Measurements from ENCODE around the gene C14orf180. TPM values are rescaled to one million over a fixed set of nuclear protein-coding genes. Genes with fewer than 3 reads are reported as not detected.

The C14orf180 gene
- total and polyA plus RNA-seq, 10 of the 15 experiments (the other 5 are each of a cell fraction or from before 2014, with no cell fraction given), result not detected

DNA sequence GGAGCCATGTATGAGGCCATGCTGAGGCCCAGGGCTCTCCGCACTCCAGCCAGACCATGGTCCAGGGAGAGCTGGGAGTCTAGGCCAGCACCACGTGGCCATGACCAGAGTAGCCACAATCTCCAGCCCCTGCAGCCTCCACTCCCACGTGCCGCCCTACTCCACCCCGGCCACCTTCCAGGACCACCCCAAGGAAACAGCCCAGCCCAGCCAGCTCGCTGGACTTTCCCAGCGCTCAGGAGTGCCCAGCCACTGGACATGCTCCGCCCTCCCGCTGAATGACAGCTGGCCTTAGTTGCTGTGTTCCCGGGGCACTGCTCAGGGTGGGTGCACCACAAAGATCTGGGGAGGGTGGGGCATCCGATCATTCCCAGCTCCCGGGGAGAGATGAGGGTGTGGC, 2.1 kb upstream of the C14orf180 start:
- CTCF ChIA-PET, result no interaction called here
- FAIRE-seq, result no peak

More for the DNA sequence above, 2.1 kb upstream of the C14orf180 start:
- intact Hi-C loops (cut with micrococcal nuclease; ENCODE audit: unreplicated experiment), result no loop called here
- no peak overlapping the region for H3K9ac ChIP-seq (ENCODE audit: control insufficient read depth, insufficient read depth, low read length)
- RAD21 ChIA-PET (ENCODE audit: unreplicated experiment), result no interaction called here
- no peak overlapping the region for H2AFZ ChIP-seq (ENCODE audit: control insufficient read depth, low read depth, low read length)
- no peak overlapping the region for H3K4me3 ChIP-seq
- H3K4me1 ChIP-seq (ENCODE audit: control insufficient read depth, insufficient read depth, low read length), result no peaks in the 10 kb centered on the region
- DNase-seq (ENCODE audit: low read depth, low spot score) (no peak), ATAC-seq (no peak)
- no peak for TF ChIP-seq ZSCAN29 (IDR thresholded peaks at IDR 0.05)
- no peak for TF ChIP-seq FOS (IDR thresholded peaks at IDR 0.05; ENCODE audit: borderline replicate concordance, extremely low read depth, insufficient read length)
- TF ChIP-seq EP300 (IDR thresholded peaks at IDR 0.05; ENCODE audit: borderline replicate concordance in 1 of 2, control insufficient read depth in 1 of 2, low read depth in 2 of 2, low read length in 2 of 2), result no peak
- no peak for TF ChIP-seq SUPT20H (IDR thresholded peaks at IDR 0.05; ENCODE audit: borderline replicate concordance, control insufficient read depth, low read depth, low read length)
- TF ChIP-seq BRCA1 (IDR thresholded peaks at IDR 0.05; ENCODE audit: low read depth, low read length), result no peak
- TF ChIP-seq RFX5 (IDR thresholded peaks at IDR 0.05; ENCODE audit: low read depth, low read length), result no peak
- TF ChIP-seq TAF1 (IDR thresholded peaks at IDR 0.05; ENCODE audit: borderline replicate concordance, low read depth, low read length), result no peak
- no peak for TF ChIP-seq ZNF207 (IDR thresholded peaks at IDR 0.05; ENCODE audit: borderline replicate concordance)
- TF ChIP-seq CHD4 (IDR thresholded peaks at IDR 0.05), result no peak
- no peak for TF ChIP-seq SMC3 (IDR thresholded peaks at IDR 0.05; ENCODE audit: borderline replicate concordance, low read length)
- TF ChIP-seq, protein P1, sequence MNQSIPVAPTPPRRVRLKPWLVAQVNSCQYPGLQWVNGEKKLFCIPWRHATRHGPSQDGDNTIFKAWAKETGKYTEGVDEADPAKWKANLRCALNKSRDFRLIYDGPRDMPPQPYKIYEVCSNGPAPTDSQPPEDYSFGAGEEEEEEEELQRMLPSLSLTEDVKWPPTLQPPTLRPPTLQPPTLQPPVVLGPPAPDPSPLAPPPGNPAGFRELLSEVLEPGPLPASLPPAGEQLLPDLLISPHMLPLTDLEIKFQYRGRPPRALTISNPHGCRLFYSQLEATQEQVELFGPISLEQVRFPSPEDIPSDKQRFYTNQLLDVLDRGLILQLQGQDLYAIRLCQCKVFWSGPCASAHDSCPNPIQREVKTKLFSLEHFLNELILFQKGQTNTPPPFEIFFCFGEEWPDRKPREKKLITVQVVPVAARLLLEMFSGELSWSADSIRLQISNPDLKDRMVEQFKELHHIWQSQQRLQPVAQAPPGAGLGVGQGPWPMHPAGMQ (IDR thresholded peaks at IDR 0.05; ENCODE audit: borderline replicate concordance), result no peak
- TF ChIP-seq NFIC (IDR thresholded peaks at IDR 0.05; ENCODE audit: low read depth, low read length), result no peak
- no peak for TF ChIP-seq RAD21 (IDR thresholded peaks at IDR 0.05; ENCODE audit: insufficient read depth, low read depth, low read length)
- TF ChIP-seq BCL11A (IDR thresholded peaks at IDR 0.05; ENCODE audit: low read depth, low read length), result no peak
- no peak for TF ChIP-seq STAT3 (IDR thresholded peaks at IDR 0.05; ENCODE audit: low read depth, low read length)
- TF ChIP-seq, protein P2, sequence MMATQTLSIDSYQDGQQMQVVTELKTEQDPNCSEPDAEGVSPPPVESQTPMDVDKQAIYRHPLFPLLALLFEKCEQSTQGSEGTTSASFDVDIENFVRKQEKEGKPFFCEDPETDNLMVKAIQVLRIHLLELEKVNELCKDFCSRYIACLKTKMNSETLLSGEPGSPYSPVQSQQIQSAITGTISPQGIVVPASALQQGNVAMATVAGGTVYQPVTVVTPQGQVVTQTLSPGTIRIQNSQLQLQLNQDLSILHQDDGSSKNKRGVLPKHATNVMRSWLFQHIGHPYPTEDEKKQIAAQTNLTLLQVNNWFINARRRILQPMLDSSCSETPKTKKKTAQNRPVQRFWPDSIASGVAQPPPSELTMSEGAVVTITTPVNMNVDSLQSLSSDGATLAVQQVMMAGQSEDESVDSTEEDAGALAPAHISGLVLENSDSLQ (IDR thresholded peaks at IDR 0.05), result no peak
- no peak for TF ChIP-seq BACH1 (IDR thresholded peaks at IDR 0.05; ENCODE audit: borderline replicate concordance)
- TF ChIP-seq STAT1 (conservative IDR thresholded peaks at IDR 0.05), result no peak
- TF ChIP-seq POLR2A (IDR thresholded peaks at IDR 0.05; ENCODE audit: low read depth, low read length), result no peak
- H3K36me3 ChIP-seq (ENCODE audit: control insufficient read depth in 2 of 2, insufficient read depth in 2 of 2, low read length in 1 of 2), result no peaks in the 10 kb centered on the region
- H3K79me2 ChIP-seq (ENCODE audit: control insufficient read depth, insufficient read depth, low read length), result no peaks in the 10 kb centered on the region
- SMC1A ChIA-PET (ENCODE audit: uncharacterized antibody, unreplicated experiment), result no interaction called here
- H3K27me3 ChIP-seq (replicated peaks in 1 of 2; ENCODE audit: control insufficient read depth in 2 of 2, insufficient read depth in 2 of 2, low read length in 1 of 2), result peaks cover 0 to 2% of the 10 kb centered on the region in 2 experiments; a peak in 2 of 4 replicates
- WGBS (ENCODE audit: insufficient coverage, insufficient replicate concordance, low lambda C conversion rate, missing lambda C conversion rate), result 47% methylated on average over 12 of the region's 12 CpGs
- POLR2A ChIA-PET, result no interaction called here
- H3K27ac ChIP-seq (ENCODE audit: control insufficient read depth, insufficient read depth), result no peak overlapping the region
- in situ Hi-C loops (cut with MboI), result no loop called here
- no peaks in the 10 kb centered on the region for H3K9me3 ChIP-seq (replicated peaks; ENCODE audit: control insufficient read depth, insufficient read depth, low read length)
- H3K4me2 ChIP-seq (ENCODE audit: control insufficient read depth, insufficient read depth), result no peak overlapping the region
- no TSS peak for BruUV-seq (replicated peaks)
- H4K20me1 ChIP-seq (ENCODE audit: control insufficient read depth, insufficient read depth), result no peaks in the 10 kb centered on the region

All from GM12878 (cell line).